GM18909 (cell line): ENCODE results near the gene VWA2.

Experiments used
- ATAC-seq: cut with Tn5 transposase; IDR thresholded peaks from one replicate; pipeline ENCODE4 v1.9.1; 2021; ENCODE audit warnings: mild to moderate bottlenecking; ENCODE audit not compliant: unreplicated experiment, poor library complexity

VWA2 gene

DNA sequence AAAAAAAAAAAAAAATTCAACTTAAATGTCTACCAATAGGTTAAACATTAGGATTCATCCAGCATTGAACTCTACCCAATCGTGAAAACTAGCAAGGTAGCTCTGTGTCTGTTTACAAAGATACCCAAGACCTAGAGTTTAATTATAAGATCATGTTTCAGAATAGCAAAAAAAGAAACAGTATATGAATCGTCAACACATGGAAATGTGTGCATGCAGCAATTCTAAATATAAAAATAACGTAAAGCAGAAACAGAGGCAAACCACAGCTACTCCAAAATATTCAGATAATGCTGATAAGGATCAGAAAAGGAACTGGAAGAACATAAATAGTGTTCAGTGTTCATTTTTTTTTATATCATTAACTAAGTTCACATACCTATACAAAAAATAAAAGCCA lies 96.6 kb downstream of the VWA2 start:
- ATAC-seq: no peak

DNA sequence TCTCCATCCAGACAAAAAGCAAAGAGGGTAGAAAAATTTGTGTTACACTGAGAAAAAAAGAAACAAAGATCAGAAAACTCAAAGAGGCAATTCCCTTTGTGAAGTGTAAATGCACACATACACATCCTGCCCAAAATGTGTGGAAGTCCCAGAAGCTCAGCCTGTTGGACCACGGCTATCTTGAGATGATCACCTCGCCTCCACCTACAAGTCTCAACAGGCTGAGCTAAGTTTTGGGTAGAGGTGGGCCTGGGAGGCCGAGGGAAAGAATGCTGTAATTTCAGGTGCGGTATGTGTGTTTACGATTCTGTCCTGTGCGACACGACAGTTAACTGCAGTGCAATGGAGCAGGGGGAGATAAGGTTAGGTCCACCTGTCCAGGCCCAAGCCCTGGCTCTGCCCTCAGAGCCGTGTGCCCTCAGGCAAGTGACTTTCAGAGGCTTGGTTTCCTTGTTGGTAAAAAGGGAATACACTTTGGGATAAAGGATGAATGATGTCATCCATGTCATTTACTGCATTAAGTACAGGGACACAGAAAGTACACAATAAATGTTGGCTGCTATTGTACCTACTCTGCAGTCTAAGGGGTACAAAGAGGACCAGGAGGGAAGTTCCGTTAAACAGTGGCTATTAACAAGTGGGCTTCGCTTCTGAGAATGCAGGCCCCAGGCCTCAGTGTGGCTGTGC lies 97.9 kb downstream of the VWA2 start:
- no peak for ATAC-seq

- ATAC-seq: no peak
These were observed 98.7 kb downstream of the VWA2 start for GRCh38 chr10:114337510-114338462.

GRCh38 chr10:114340816-114341215 lies 101.8 kb downstream of the VWA2 start:
- no peak for ATAC-seq
